ENCODE results near the gene FMO3.

The FMO3 gene

GRCh38 chr1:171161431-171161830 is 70.7 kb downstream of the FMO3 start:
- Histone ChIP-seq H3K4me3 (ENCODE audit: low read length) (no peak overlapping the region), H3K9ac (ENCODE audit: low read length) (no peak overlapping the region), H3K4me1 (ENCODE audit: control insufficient read depth, low read depth, low read length) (no peaks in the 10 kb centered on the region), H3K27me3 (ENCODE audit: control insufficient read depth, insufficient read depth, low read length) (no peaks in the 10 kb centered on the region), H3K27ac (ENCODE audit: low read length) (no peak overlapping the region), H3K9me3 (ENCODE audit: control insufficient read depth, low read depth, low read length) (no peaks in the 10 kb centered on the region), H3K36me3 (ENCODE audit: control insufficient read depth, low read depth, low read length) (no peaks in the 10 kb centered on the region)

- Histone ChIP-seq H3K27ac (ENCODE audit: low read length) (no peak overlapping the region), H3K4me3 (ENCODE audit: low read length) (no peak overlapping the region), H3K4me1 (ENCODE audit: control insufficient read depth, low read depth, low read length) (no peaks in the 10 kb centered on the region), H3K27me3 (ENCODE audit: control insufficient read depth, insufficient read depth, low read length) (no peaks in the 10 kb centered on the region), H3K36me3 (ENCODE audit: control insufficient read depth, low read depth, low read length) (no peaks in the 10 kb centered on the region), H3K9me3 (ENCODE audit: control insufficient read depth, low read depth, low read length) (no peaks in the 10 kb centered on the region), H3K9ac (ENCODE audit: low read length) (no peak overlapping the region)
These were observed 75.7 kb downstream of the FMO3 start for GRCh38 chr1:171166361-171166760.

Data from iPS-18a (cell line).